ENCODE data around the gene ZFP92.

The ZFP92 gene

GRCh38 chrX:153396320-153397195 lies 14.7 kb upstream of the ZFP92 start:
- no peak for TF ChIP-seq GATA3 (IDR thresholded peaks at IDR 0.05; ENCODE audit: low read depth, low read length)
- no peak for TF ChIP-seq GATA2 (IDR thresholded peaks at IDR 0.05; ENCODE audit: low read depth, low read length)

GRCh38 chrX:153397256-153397960 lies 13.9 kb upstream of the ZFP92 start:
- TF ChIP-seq GATA3 (IDR thresholded peaks at IDR 0.05; ENCODE audit: low read depth, low read length): no peak
- TF ChIP-seq GATA2 (IDR thresholded peaks at IDR 0.05; ENCODE audit: low read depth, low read length): no peak

DNA sequence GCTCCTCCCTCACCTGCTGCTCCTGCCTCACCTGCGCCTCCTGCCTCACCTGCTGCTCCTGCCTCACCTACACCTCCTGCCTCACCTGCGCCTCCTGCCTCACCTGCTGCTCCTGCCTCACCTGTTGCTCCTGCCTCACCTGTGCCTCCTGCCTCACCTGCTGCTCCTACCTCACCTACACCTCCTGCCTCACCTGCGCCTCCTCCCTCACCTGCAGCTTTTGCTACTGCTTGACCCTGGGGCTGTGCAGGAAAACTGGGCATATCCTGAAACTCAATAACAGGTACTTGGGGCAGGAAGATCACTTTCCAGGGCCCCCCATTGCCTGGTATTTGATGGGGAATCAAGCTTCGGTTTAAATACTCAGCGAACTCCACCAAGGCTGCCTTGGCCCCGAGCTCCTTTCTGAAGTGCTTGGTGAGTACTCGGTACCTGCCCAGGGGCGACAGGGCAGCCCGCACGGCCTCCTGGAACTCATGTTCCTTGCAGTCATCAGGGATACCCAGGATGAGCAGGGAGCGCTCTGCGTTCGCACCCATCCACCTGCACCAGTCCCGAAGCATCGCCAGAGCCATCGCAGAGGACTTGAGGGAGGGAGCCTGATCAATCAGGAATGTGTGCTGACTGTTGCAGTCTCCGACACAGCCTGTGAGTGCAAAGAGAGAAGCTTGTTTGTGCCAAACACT lies 12.9 kb upstream of the ZFP92 start:
- TF ChIP-seq GATA2 (IDR thresholded peaks at IDR 0.05; ENCODE audit: low read depth, low read length): no peak
- TF ChIP-seq GATA3 (IDR thresholded peaks at IDR 0.05; ENCODE audit: low read depth, low read length): no peak

DNA sequence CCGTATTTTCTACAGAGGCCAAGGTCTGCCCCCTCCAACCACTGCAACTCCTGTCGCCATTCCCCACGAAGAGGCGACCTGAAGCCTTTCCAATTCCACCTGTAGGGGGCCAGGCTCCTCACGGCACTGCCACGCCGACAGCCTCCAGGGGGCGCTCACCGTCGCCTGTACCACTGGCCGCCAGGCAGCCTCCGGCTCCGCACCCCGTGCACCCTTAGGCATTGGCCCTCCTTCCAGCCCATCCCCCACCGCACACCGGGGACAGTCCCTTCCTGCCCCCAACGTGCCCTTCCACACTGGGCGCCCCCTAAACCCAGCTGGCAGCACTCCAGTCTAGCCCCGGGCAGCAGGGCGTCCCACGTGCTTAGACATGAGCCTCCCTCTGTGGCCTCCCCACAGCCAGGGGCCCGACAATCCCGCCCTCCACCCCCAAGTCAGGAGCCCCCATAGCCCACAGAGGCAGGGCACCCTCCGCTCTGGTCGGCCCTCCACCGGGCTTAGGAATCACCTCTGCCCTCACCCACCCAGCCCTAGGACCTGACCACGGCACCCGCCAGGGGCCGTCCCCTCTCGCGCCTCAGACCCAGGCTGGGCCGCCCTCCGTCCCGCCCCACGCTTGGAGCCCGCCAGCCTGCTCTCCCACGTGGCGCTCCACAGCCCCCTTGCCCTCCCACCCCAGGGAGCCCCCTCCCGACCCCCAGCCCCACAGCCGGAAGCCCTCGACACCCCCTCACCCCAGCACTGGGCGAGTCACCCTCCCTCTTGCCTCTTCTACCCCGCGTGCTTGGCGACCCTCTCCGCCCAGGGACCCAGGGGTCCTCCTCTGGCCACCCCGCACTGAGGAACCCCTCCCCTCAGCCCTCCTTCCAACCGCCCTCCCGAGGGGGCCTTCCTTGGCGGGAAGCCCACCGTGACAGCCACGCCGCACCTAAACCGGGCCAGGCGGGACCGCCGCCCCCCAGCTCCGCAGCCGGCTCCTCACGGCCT lies 10.8 kb upstream of the ZFP92 start:
- TF ChIP-seq GATA2 (IDR thresholded peaks at IDR 0.05; ENCODE audit: low read depth, low read length): no peak
- no peak for TF ChIP-seq GATA3 (IDR thresholded peaks at IDR 0.05; ENCODE audit: low read depth, low read length)

GRCh38 chrX:153401133-153401764 lies 10.0 kb upstream of the ZFP92 start, which contains the start of gene PNMA6E:
Gene PNMA6E (minus strand): TSS chrX:153401350. CDS start chrX:153398849, 2,501 bp downstream.
- no peak for TF ChIP-seq GATA2 (IDR thresholded peaks at IDR 0.05; ENCODE audit: low read depth, low read length)
- TF ChIP-seq GATA3 (IDR thresholded peaks at IDR 0.05; ENCODE audit: low read depth, low read length): no peak

GRCh38 chrX:153405426-153405825 lies 5.8 kb upstream of the ZFP92 start:
- TF ChIP-seq GATA2 (IDR thresholded peaks at IDR 0.05; ENCODE audit: low read depth, low read length) (no peak), GATA3 (IDR thresholded peaks at IDR 0.05; ENCODE audit: low read depth, low read length) (no peak)

DNA sequence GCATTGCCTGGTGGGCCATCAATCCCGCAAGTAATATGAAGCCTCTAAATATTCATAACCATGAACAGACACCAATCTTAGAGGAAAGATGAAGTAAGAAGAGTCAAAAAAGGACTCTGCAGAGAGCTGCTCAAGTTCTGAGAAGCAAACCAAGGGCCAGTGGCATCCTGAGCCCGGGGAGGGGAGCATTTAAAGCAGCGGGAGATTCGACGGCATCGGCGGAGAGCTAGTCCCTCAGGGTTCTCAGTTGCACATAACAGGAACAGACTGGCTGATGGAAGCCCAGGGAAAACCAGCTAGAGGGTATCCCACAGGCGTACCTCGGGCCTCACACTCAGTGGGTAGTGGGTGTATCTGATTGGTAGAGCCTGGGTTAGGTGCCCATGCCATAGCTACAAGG lies 5.3 kb upstream of the ZFP92 start:
- TF ChIP-seq GATA2 (IDR thresholded peaks at IDR 0.05; ENCODE audit: low read depth, low read length): no peak
- no peak for TF ChIP-seq GATA3 (IDR thresholded peaks at IDR 0.05; ENCODE audit: low read depth, low read length)

- TF ChIP-seq GATA3 (IDR thresholded peaks at IDR 0.05; ENCODE audit: low read depth, low read length) (no peak), GATA2 (IDR thresholded peaks at IDR 0.05; ENCODE audit: low read depth, low read length) (no peak)
These were observed 4.4 kb upstream of the ZFP92 start for GRCh38 chrX:153406903-153407302.

DNA sequence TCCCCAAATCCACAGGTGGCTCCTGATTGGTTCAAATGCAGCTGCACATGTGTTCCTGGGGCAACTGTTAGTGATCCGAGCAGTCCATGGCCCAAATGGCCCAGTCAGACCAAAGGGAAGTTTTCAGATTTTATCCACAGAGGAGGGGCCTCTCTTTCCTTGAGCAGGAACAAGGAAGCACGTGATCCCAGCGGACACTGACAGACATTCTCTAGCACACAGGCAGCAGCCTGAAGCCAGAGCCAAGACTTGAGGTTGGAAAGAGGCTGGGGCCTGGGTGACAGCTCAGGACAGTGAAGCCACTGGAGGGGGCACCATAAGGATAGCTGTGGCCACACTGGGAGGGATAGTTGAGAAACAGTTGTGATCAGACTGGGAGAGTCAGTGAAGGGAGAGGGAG lies 3.5 kb upstream of the ZFP92 start:
- TF ChIP-seq GATA2 (IDR thresholded peaks at IDR 0.05; ENCODE audit: low read depth, low read length) (no peak), GATA3 (IDR thresholded peaks at IDR 0.05; ENCODE audit: low read depth, low read length) (no peak)

DNA sequence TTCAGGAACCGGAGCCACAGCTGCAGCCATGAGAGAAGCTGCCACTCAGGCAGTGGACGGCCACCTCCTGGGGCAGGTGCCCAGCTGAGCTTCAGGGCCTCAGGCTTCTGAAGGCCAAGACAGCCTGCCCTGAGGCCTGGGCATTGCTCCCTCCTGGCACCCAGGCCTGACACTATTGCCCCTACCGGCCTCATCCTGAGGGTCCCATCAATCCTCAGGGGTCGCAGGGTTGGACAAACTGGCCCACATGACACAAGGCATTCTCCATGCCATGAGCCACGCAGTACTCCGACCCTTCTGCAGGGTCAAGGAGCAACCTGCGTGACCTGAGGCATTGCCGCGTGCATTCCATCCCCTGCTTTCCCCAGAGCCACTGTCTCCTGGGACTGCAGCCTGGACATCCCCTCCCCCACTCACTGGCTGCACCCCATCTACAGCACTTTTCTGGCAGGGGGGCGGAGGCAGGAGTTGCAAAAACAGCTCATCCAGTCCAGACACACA lies 3.0 kb upstream of the ZFP92 start:
- TF ChIP-seq GATA3 (IDR thresholded peaks at IDR 0.05; ENCODE audit: low read depth, low read length) (no peak), GATA2 (IDR thresholded peaks at IDR 0.05; ENCODE audit: low read depth, low read length) (no peak)

DNA sequence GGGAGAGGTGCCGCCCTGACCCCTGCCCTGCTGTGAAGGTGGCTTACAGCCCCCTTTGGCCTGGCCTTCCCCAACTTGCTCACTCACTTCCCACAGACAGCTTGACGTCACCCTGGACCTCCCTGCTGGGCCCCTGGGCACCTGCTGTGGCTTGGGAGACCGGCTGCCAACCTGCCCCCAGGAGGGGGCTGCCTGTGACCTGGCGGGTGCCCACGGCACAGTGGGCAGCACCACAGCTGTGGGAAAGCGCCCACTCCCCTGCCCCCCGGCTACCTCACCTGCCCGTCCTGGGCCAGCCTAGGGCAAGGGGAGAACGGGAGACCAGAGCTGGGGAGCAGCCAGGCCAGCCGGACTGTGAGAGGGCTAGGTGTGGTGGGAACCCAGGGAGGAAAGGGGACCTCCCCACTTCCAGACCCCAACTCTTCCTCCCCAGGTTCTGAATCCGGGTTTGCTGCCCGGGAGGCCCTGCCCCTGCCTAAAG lies 2.4 kb upstream of the ZFP92 start:
- TF ChIP-seq GATA3 (IDR thresholded peaks at IDR 0.05; ENCODE audit: low read depth, low read length): no peak
- no peak for TF ChIP-seq GATA2 (IDR thresholded peaks at IDR 0.05; ENCODE audit: low read depth, low read length)

- TF ChIP-seq GATA3 (IDR thresholded peaks at IDR 0.05; ENCODE audit: low read depth, low read length) (no peak), GATA2 (IDR thresholded peaks at IDR 0.05; ENCODE audit: low read depth, low read length) (no peak)
These were observed 1.7 kb upstream of the ZFP92 start for GRCh38 chrX:153409414-153410101.

Data from SH-SY5Y (cell line).